ENCODE results near the gene EEA1.
"Not testable (repeated sequence)": the region's sequence is repeated elsewhere in the genome, so short reads cannot be mapped to it uniquely, and the experiment has no call there.

EEA1 gene

GRCh38 chr12:92802906-92803305 lies 126.2 kb downstream of the EEA1 start:
- no peak for DNase-seq (ENCODE audit: low read depth in 2 of 2)

- DNase-seq (ENCODE audit: low read depth in 2 of 2), result no peak
These were observed 132.4 kb downstream of the EEA1 start for GRCh38 chr12:92796650-92797049.

GRCh38 chr12:92794814-92795213 lies 134.3 kb downstream of the EEA1 start:
- no peak for DNase-seq (ENCODE audit: low read depth in 2 of 2)

GRCh38 chr12:92794356-92794755 lies 134.7 kb downstream of the EEA1 start:
- DNase-seq (ENCODE audit: low read depth in 2 of 2), result not testable (repeated sequence)

- DNase-seq (ENCODE audit: low read depth in 2 of 2), result no peak
These were observed 143.1 kb downstream of the EEA1 start for GRCh38 chr12:92786045-92786444.

GRCh38 chr12:92785563-92785950 lies 143.5 kb downstream of the EEA1 start:
- no peak for DNase-seq (ENCODE audit: low read depth in 2 of 2)

GRCh38 chr12:92784797-92785562 lies 144.1 kb downstream of the EEA1 start:
- no peak for DNase-seq (ENCODE audit: low read depth in 2 of 2)

- DNase-seq (ENCODE audit: low read depth in 2 of 2), result no peak
These were observed 144.7 kb downstream of the EEA1 start for GRCh38 chr12:92784356-92784755.

GRCh38 chr12:92779902-92780301 lies 149.2 kb downstream of the EEA1 start:
- no peak for DNase-seq (ENCODE audit: low read depth in 2 of 2)

GRCh38 chr12:92778525-92778924 lies 150.6 kb downstream of the EEA1 start:
- no peak for DNase-seq (ENCODE audit: low read depth in 2 of 2)

- no peak for DNase-seq (ENCODE audit: low read depth in 2 of 2)
These were observed 153.7 kb downstream of the EEA1 start for GRCh38 chr12:92775416-92775815.

- no peak for DNase-seq (ENCODE audit: low read depth in 2 of 2)
These were observed 158.1 kb downstream of the EEA1 start for GRCh38 chr12:92771001-92771400.

GRCh38 chr12:92769124-92769901 lies 159.8 kb downstream of the EEA1 start:
- no peak for DNase-seq (ENCODE audit: low read depth in 2 of 2)

GRCh38 chr12:92765871-92766270 lies 163.2 kb downstream of the EEA1 start:
- no peak for DNase-seq (ENCODE audit: low read depth in 2 of 2)

- no peak for DNase-seq (ENCODE audit: low read depth in 2 of 2)
These were observed 164.3 kb downstream of the EEA1 start for GRCh38 chr12:92764831-92765230.

GRCh38 chr12:92762773-92763172 lies 166.3 kb downstream of the EEA1 start:
- DNase-seq (ENCODE audit: low read depth in 2 of 2), result no peak

- no peak for DNase-seq (ENCODE audit: low read depth in 2 of 2)
These were observed 169.3 kb downstream of the EEA1 start for GRCh38 chr12:92759634-92760268.

- no peak for DNase-seq (ENCODE audit: low read depth in 2 of 2)
These were observed 171.4 kb downstream of the EEA1 start for GRCh38 chr12:92757597-92758121.

GRCh38 chr12:92756898-92757596 lies 172.0 kb downstream of the EEA1 start:
- no peak for DNase-seq (ENCODE audit: low read depth in 2 of 2)

GRCh38 chr12:92753976-92754885 lies 174.9 kb downstream of the EEA1 start:
- DNase-seq (ENCODE audit: low read depth in 2 of 2), result no peak

GRCh38 chr12:92749691-92750090 lies 179.4 kb downstream of the EEA1 start:
- DNase-seq (ENCODE audit: low read depth in 2 of 2), result not testable (repeated sequence)

Data from stimulated activated CD8-positive, alpha-beta memory T cell treated with anti-CD3 and anti-CD28 coated beads, Interleukin-7, amount 100 ng/mL, for 1 hour (primary cell).